Activated CD4-positive, alpha-beta T cell treated with anti-CD3 and anti-CD28 coated beads, Interleukin-2, amount 10 ng/mL, durations not matched to agents 24 days and 14 days (primary cell): ENCODE results near the gene LCN1. TPM values are rescaled to one million over a fixed set of nuclear protein-coding genes. Genes with fewer than 3 reads are reported as not detected.

Experiments
- DNase-seq: peaks from one replicate; pipeline ENCODE4 v3.0.0; 2022
- H3K27ac Mint-ChIP-seq: one replicate; pipeline ENCODE4 v1.8.0; 2022; ENCODE audit warnings: mild to moderate bottlenecking, mixed read lengths
- H3K27me3 Mint-ChIP-seq: one replicate; pipeline ENCODE4 v1.8.0; 2022; ENCODE audit warnings: mixed read lengths
- H3K36me3 Mint-ChIP-seq: one replicate; pipeline ENCODE4 v1.8.0; 2022; ENCODE audit warnings: low read depth, mild to moderate bottlenecking, mixed read lengths
- H3K4me1 Mint-ChIP-seq: one replicate; pipeline ENCODE4 v1.8.0; 2021; ENCODE audit warnings: mixed read lengths
- H3K4me3 Mint-ChIP-seq: one replicate; pipeline ENCODE4 v1.8.0; 2022; ENCODE audit warnings: mild to moderate bottlenecking, moderate library complexity, mixed read lengths
- H3K9me3 Mint-ChIP-seq: one replicate; pipeline ENCODE4 v1.8.0; 2021; ENCODE audit warnings: mixed read lengths
- intact Hi-C: fragments of 100-400 bp; cut with micrococcal nuclease; formaldehyde crosslinking; loops from one replicate; pipeline ENCODE4 v1.15.1; 2023
- total RNA-seq: library from RNA; stranded (reverse); gene quantifications from 2 replicates; pipeline ENCODE4 v1.2.3, GENCODE V29; 2022

LCN1 gene
- total RNA-seq, 1 donor from 2014 or later: not detected

GRCh38 chr9:135562235-135562745, 41.0 kb downstream of the LCN1 start:
- Mint-ChIP-seq H3K4me1 (no peaks in the 10 kb centered on the region), H3K36me3 (no peaks in the 10 kb centered on the region), H3K4me3 (no peak overlapping the region), H3K27ac (no peak overlapping the region), H3K9me3 (no peaks in the 10 kb centered on the region), H3K27me3 (peaks cover 2% of the 10 kb centered on the region)
- no peak for DNase-seq
- intact Hi-C loops: no loop called here

- no peak for DNase-seq
- Mint-ChIP-seq H3K27me3 (peaks cover 2% of the 10 kb centered on the region), H3K4me1 (no peaks in the 10 kb centered on the region), H3K4me3 (no peak overlapping the region), H3K27ac (no peak overlapping the region), H3K36me3 (no peaks in the 10 kb centered on the region), H3K9me3 (no peaks in the 10 kb centered on the region)
- intact Hi-C loops: no loop called here
Observed at GRCh38 chr9:135563039-135563476, 41.8 kb downstream of the LCN1 start.

GRCh38 chr9:135563858-135564257, 42.6 kb downstream of the LCN1 start:
- no peaks in the 10 kb centered on the region for H3K36me3 Mint-ChIP-seq
- peak overlapping the region; percentile 67 for H3K27ac Mint-ChIP-seq
- no peaks in the 10 kb centered on the region for H3K4me1 Mint-ChIP-seq
- peaks cover 2% of the 10 kb centered on the region for H3K27me3 Mint-ChIP-seq
- no peaks in the 10 kb centered on the region for H3K9me3 Mint-ChIP-seq
- no peak for DNase-seq
- intact Hi-C loops: no loop called here
- H3K4me3 Mint-ChIP-seq: no peak overlapping the region

GRCh38 chr9:135565141-135565628, 43.9 kb downstream of the LCN1 start:
- H3K9me3 Mint-ChIP-seq: no peaks in the 10 kb centered on the region
- H3K4me3 Mint-ChIP-seq: no peak overlapping the region
- no peak overlapping the region for H3K27ac Mint-ChIP-seq
- DNase-seq: no peak
- H3K27me3 Mint-ChIP-seq: peaks cover 3% of the 10 kb centered on the region
- intact Hi-C loops: no loop called here
- H3K36me3 Mint-ChIP-seq: no peaks in the 10 kb centered on the region
- H3K4me1 Mint-ChIP-seq: no peaks in the 10 kb centered on the region

- DNase-seq: no peak
- no peaks in the 10 kb centered on the region for H3K36me3 Mint-ChIP-seq
- peaks cover 3% of the 10 kb centered on the region for H3K27me3 Mint-ChIP-seq
- no peaks in the 10 kb centered on the region for H3K9me3 Mint-ChIP-seq
- no peak overlapping the region for H3K27ac Mint-ChIP-seq
- no peak overlapping the region for H3K4me3 Mint-ChIP-seq
- no peaks in the 10 kb centered on the region for H3K4me1 Mint-ChIP-seq
- intact Hi-C loops: no loop called here
Observed at GRCh38 chr9:135565636-135566035, 44.4 kb downstream of the LCN1 start.

GRCh38 chr9:135566552-135566951, 45.3 kb downstream of the LCN1 start:
- Mint-ChIP-seq H3K36me3 (no peaks in the 10 kb centered on the region), H3K4me3 (no peak overlapping the region), H3K27me3 (peaks cover 3% of the 10 kb centered on the region), H3K27ac (no peak overlapping the region), H3K4me1 (no peaks in the 10 kb centered on the region), H3K9me3 (no peaks in the 10 kb centered on the region)
- intact Hi-C loops: no loop called here
- no peak for DNase-seq

- Mint-ChIP-seq H3K9me3 (no peaks in the 10 kb centered on the region), H3K36me3 (no peaks in the 10 kb centered on the region), H3K27me3 (peaks cover 3% of the 10 kb centered on the region), H3K4me3 (no peak overlapping the region), H3K4me1 (no peaks in the 10 kb centered on the region), H3K27ac (no peak overlapping the region)
- intact Hi-C loops: no loop called here
- DNase-seq: no peak
Observed at GRCh38 chr9:135567311-135567710, 46.1 kb downstream of the LCN1 start.

GRCh38 chr9:135568026-135568425, 46.8 kb downstream of the LCN1 start:
- H3K9me3 Mint-ChIP-seq: no peaks in the 10 kb centered on the region
- no peak overlapping the region for H3K4me3 Mint-ChIP-seq
- H3K36me3 Mint-ChIP-seq: no peaks in the 10 kb centered on the region
- H3K27ac Mint-ChIP-seq: no peak overlapping the region
- DNase-seq: no peak
- no peaks in the 10 kb centered on the region for H3K4me1 Mint-ChIP-seq
- intact Hi-C loops: no loop called here
- peaks cover 3% of the 10 kb centered on the region for H3K27me3 Mint-ChIP-seq

GRCh38 chr9:135570456-135570855, 49.2 kb downstream of the LCN1 start:
- H3K4me3 Mint-ChIP-seq: no peak overlapping the region
- no peaks in the 10 kb centered on the region for H3K9me3 Mint-ChIP-seq
- H3K36me3 Mint-ChIP-seq: no peaks in the 10 kb centered on the region
- intact Hi-C loops: no loop called here
- H3K4me1 Mint-ChIP-seq: no peaks in the 10 kb centered on the region
- no peak for DNase-seq
- no peak overlapping the region for H3K27ac Mint-ChIP-seq
- H3K27me3 Mint-ChIP-seq: peaks cover 3% of the 10 kb centered on the region

- intact Hi-C loops: no loop called here
- Mint-ChIP-seq H3K27ac (no peak overlapping the region), H3K27me3 (peaks cover 2% of the 10 kb centered on the region), H3K4me3 (no peak overlapping the region), H3K4me1 (no peaks in the 10 kb centered on the region), H3K36me3 (no peaks in the 10 kb centered on the region), H3K9me3 (no peaks in the 10 kb centered on the region)
- DNase-seq: no peak
Observed at GRCh38 chr9:135572233-135572632, 51.0 kb downstream of the LCN1 start.

GRCh38 chr9:135573124-135573523, 51.9 kb downstream of the LCN1 start:
- Mint-ChIP-seq H3K27ac (no peak overlapping the region), H3K4me1 (no peaks in the 10 kb centered on the region), H3K27me3 (peaks cover 2% of the 10 kb centered on the region), H3K36me3 (no peaks in the 10 kb centered on the region), H3K9me3 (no peaks in the 10 kb centered on the region), H3K4me3 (no peak overlapping the region)
- intact Hi-C loops: no loop called here
- DNase-seq: no peak

GRCh38 chr9:135574331-135574730, 53.1 kb downstream of the LCN1 start:
- no peak overlapping the region for H3K4me3 Mint-ChIP-seq
- no peaks in the 10 kb centered on the region for H3K36me3 Mint-ChIP-seq

GRCh38 chr9:135574943-135575342, 53.7 kb downstream of the LCN1 start:
- intact Hi-C loops: no loop called here
- no peaks in the 10 kb centered on the region for H3K36me3 Mint-ChIP-seq
- no peaks in the 10 kb centered on the region for H3K27me3 Mint-ChIP-seq
- no peaks in the 10 kb centered on the region for H3K9me3 Mint-ChIP-seq
- no peak for DNase-seq
- no peak overlapping the region for H3K27ac Mint-ChIP-seq
- H3K4me1 Mint-ChIP-seq: no peaks in the 10 kb centered on the region
- H3K4me3 Mint-ChIP-seq: no peak overlapping the region

More at GRCh38 chr9:135574331-135574730, 53.1 kb downstream of the LCN1 start:
- intact Hi-C loops: no loop called here
- Mint-ChIP-seq H3K27ac (no peak overlapping the region), H3K9me3 (no peaks in the 10 kb centered on the region), H3K4me1 (no peaks in the 10 kb centered on the region), H3K27me3 (no peaks in the 10 kb centered on the region)
- DNase-seq: no peak
